ENCODE data around the gene OASL.
"Not testable (repeated sequence)": the region's sequence is repeated elsewhere in the genome, so short reads cannot be mapped to it uniquely, and the experiment has no call there.

Gene OASL

DNA sequence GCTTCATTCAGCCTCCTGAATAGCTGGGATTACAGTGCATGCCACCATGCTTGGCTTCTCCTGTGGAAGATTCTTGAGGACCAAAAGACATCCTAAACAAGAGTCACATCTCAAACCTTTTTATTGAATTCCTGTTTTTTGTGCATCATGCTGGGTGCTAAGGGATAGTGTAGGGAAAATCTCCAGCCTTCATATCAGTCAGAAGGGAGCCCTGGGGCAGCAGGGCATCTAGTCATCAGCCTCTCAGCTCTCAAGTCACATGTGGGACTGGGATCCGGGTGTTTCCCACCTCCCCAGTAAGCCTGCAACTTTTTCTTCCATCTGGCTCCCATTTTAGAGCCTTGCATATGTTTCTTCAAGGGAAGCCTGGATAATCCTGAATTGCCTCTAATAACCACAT lies 25.1 kb upstream of the OASL start:
- no peak overlapping the region for H3K27ac Mint-ChIP-seq
- no peaks in the 10 kb centered on the region for H3K36me3 Mint-ChIP-seq (ENCODE audit: low read depth)
- H3K4me3 Mint-ChIP-seq: no peak overlapping the region
- peaks cover 24% of the 10 kb centered on the region for H3K4me1 Mint-ChIP-seq (ENCODE audit: low read depth)
- no peaks in the 10 kb centered on the region for H3K27me3 Mint-ChIP-seq
- H3K9me3 Mint-ChIP-seq: no peaks in the 10 kb centered on the region

DNA sequence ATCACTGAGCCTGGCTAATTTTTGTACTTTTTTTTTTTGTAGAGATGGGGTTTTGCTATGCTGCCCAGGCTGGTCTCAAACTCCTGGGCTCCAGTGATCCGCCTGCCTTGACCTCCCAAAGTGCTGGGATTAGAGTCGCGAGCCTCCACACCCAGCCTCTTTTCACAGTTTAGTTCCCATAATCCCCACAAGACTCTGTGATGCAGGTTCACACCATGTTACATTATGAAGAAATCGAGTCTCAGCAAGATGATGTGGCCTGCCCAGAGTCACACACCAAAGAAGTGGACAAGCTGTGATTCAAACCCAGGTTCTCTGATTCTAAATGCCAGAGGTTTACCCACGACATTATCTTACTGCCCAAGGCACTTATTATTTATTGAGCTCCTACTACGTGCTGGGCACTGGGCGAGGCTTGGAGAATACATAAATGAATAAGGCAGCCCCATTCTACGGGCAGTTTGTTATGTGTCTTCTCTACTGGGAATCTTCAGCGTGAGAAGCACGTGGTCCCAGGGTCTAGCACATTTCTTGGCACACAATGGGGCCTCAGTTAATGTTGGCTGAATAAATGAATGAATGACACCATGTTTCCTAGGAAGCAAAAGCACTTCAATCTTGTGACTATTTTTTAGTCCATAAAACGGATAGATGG lies 23.5 kb upstream of the OASL start:
- H3K27ac Mint-ChIP-seq: no peak overlapping the region
- H3K4me1 Mint-ChIP-seq (ENCODE audit: low read depth): peaks cover 26% of the 10 kb centered on the region
- H3K4me3 Mint-ChIP-seq: no peak overlapping the region
- H3K9me3 Mint-ChIP-seq: no peaks in the 10 kb centered on the region
- no peaks in the 10 kb centered on the region for H3K36me3 Mint-ChIP-seq (ENCODE audit: low read depth)
- no peaks in the 10 kb centered on the region for H3K27me3 Mint-ChIP-seq

DNA sequence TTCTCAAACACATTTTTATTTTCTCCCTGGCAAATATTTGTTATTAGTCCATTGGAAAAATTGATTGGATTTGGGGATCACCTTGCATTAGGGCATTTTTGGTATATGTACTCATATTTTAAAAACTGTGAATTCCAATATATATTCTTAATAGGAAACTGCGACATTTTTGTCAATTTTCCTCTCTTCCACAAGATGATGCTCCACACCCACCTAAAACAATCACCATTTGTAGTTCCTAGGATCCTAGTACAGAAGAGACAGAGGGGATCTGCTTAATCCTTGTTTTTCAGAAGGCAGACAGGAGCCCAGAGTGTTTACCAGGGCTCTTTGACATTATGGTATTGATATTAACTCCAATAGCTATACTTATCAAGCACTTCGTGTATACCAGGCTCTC lies 22.8 kb upstream of the OASL start:
- no peak overlapping the region for H3K27ac Mint-ChIP-seq
- no peaks in the 10 kb centered on the region for H3K27me3 Mint-ChIP-seq

DNA sequence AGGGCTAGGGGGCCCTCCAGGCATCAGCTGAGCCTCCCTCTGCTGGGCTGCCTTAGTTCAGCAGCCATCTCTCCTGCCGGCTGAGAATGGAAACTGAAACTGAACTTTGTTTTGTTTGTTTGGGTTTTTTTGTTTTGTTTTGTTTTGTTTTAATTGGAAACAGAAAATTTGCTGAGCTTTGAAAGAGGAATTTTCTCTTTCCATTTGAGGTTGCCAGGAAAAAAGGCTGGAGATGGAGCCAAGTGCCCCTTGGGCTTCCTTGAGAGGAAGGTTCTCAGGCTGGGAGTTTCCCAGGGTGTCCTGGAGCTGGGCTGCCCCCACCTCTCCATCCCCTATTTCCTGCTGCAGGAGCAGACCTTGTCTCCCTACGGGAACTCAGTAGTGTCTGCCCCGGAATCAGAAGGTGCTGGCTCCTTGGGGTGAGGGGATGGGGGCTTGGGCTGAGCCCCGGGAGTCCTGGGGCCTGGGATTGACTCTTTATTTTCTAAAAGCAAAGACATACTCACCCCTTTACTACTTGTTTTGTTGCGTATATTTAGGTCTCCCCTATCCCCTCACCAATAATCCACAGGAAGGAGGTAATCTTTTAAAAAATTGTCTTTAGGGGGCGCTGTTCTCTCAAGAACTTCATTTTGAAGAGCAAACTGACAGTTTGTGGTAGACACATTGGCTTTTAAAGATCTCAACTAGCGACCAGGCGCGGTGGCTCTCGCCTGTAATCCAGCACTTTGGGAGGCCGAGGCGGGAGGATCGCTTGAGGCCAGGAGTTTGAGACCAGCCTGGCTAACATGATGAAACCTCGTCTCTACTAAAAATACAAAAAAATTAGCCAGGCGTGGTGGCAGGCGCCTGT lies 21.3 kb upstream of the OASL start:
- Mint-ChIP-seq H3K9me3 (no peaks in the 10 kb centered on the region), H3K27me3 (no peaks in the 10 kb centered on the region), H3K4me3 (peak overlapping the region; percentile 81), H3K36me3 (ENCODE audit: low read depth) (no peaks in the 10 kb centered on the region), H3K27ac (peak overlapping the region; percentile 91), H3K4me1 (ENCODE audit: low read depth) (peaks cover 24% of the 10 kb centered on the region)

More for the DNA sequence above, 22.8 kb upstream of the OASL start:
- Mint-ChIP-seq H3K4me1 (ENCODE audit: low read depth) (peaks cover 26% of the 10 kb centered on the region), H3K4me3 (no peak overlapping the region), H3K36me3 (ENCODE audit: low read depth) (no peaks in the 10 kb centered on the region), H3K9me3 (no peaks in the 10 kb centered on the region)

DNA sequence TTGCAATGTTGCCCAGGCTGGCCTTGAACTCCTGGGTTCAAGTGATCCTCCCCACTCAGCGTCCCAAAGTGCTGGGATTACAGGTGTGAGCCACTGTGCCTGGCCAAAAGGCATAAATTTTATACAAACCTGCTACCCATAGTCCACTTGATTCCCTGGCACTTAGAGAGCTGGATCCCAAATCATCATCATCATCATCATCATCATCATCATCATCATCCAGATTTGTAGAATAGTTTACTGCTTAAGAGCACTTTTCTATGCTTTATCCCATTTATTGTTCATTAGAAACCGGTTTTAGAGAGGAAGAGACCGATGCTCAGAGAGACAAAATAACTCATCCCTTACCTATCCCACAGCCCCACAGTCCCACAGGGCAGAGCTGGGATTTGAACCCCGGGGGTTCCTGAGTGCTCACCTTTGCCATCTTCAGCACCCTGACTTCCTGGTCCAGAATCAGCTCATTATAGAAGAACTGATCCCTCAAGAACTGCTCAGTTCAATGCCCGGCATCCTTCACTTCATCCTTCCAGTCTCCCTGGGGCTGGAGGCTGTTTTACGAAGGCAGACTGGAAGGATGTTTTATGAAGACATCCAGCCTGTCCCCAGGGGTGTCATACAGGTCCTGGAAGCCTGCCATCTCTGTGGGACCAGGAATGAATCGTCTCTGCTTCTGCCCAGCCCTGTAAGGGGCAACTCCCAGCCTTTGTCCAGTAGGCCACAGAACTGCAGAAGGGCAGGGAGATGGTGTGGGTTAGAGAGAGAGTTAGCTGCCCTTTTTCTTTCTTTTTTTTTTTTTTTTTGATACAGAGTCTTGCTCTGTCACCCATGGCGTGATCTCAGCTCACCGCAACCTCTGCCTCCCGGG lies 20.2 kb upstream of the OASL start:
- peak overlapping the region; percentile 91 for H3K27ac Mint-ChIP-seq

DNA sequence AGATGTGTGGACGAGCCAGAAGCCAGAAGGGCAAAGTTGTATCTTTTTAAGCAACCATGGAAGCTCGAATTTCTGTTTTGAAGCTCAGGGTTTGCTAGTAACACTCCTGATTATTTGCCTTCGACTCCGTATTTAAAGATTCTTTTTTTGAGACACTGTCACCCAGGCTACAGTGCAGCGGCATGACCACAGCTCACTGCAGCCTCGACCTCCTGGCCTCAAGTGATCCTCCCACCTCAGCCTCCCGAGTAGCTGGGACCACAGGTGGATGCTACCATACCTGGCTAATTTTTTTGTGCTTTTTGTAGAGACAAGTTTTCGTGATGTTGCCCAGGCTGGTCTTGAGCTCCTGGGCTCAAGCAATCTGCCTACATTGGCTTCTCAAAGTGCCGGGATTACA lies 18.7 kb upstream of the OASL start:
- Mint-ChIP-seq H3K4me3 (no peak overlapping the region), H3K9me3 (no peaks in the 10 kb centered on the region), H3K4me1 (ENCODE audit: low read depth) (peaks cover 16% of the 10 kb centered on the region), H3K27me3 (no peaks in the 10 kb centered on the region), H3K36me3 (ENCODE audit: low read depth) (no peaks in the 10 kb centered on the region), H3K27ac (no peak overlapping the region)

More for the DNA sequence above, 20.2 kb upstream of the OASL start:
- Mint-ChIP-seq H3K36me3 (ENCODE audit: low read depth) (no peaks in the 10 kb centered on the region), H3K4me3 (peak overlapping the region; percentile 81), H3K9me3 (no peaks in the 10 kb centered on the region), H3K4me1 (ENCODE audit: low read depth) (peaks cover 16% of the 10 kb centered on the region), H3K27me3 (no peaks in the 10 kb centered on the region)

DNA sequence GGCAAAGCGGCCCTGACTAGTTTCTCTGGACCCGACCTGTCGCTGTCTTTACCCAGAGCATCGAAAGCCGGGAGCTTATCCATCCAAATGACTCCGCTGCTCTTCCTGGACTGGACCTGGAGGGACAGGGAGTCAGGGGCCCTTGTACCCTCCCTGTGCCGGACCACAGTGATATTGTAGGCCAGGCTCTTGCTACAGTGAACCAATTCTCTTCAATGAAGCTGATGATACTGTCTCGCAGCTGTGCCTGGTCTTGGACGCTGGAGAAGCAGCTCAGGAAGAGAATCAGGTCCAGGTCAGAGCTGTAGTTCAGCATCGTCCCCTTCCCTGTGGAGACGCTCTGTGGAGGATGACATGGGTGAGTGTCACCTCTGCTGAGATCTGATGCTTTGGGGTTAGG lies 14.7 kb upstream of the OASL start:
- no peaks in the 10 kb centered on the region for H3K36me3 Mint-ChIP-seq (ENCODE audit: low read depth)
- H3K27me3 Mint-ChIP-seq: peaks cover 3% of the 10 kb centered on the region
- no peaks in the 10 kb centered on the region for H3K9me3 Mint-ChIP-seq
- no peaks in the 10 kb centered on the region for H3K4me1 Mint-ChIP-seq (ENCODE audit: low read depth)
- H3K4me3 Mint-ChIP-seq: no peak overlapping the region
- H3K27ac Mint-ChIP-seq: no peak overlapping the region

DNA sequence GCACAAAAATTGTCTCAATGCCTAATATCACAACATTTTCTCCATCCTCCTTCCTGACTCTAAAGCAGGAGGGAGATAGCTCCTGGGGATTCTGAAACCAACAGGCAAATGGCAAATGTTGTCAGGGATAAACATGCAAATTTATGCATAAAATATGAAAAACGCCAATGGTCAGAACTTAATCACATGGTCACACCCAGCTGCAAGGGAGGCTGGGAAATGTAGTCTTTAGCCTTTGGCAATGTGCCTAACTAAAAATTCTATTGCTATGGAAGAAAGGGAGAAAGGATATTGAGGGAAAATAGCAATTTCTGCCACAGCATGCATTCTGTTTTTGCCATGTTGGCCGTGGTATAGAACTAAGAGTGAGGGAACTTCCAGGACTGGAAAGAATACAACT lies 11.7 kb upstream of the OASL start:
- Mint-ChIP-seq H3K27me3 (peaks cover 3% of the 10 kb centered on the region), H3K4me1 (ENCODE audit: low read depth) (no peaks in the 10 kb centered on the region), H3K4me3 (no peak overlapping the region), H3K27ac (no peak overlapping the region), H3K9me3 (no peaks in the 10 kb centered on the region), H3K36me3 (ENCODE audit: low read depth) (no peaks in the 10 kb centered on the region)

DNA sequence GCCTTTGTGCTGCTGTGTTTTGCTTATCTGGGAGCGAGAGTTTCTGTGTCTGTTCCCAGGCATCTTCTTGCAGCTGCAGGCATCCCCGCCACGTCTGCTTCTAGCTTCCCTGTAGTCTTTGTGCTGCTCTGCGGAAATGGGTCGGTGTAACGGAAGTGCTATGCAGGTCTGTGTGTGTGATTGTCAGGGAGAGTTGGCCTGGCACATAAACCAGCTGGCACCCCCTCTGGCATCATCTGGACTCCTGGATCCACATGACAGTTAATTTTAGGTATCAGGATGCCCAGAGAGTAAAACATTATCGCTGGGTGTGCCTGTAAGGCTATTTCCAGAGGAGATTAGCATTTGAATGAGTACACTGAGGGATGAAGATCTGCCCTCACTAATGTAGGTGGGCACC lies 9.4 kb upstream of the OASL start:
- Mint-ChIP-seq H3K4me3 (no peak overlapping the region), H3K27me3 (peaks cover 7% of the 10 kb centered on the region), H3K27ac (peak overlapping the region; percentile 54), H3K4me1 (ENCODE audit: low read depth) (no peaks in the 10 kb centered on the region), H3K9me3 (no peaks in the 10 kb centered on the region), H3K36me3 (ENCODE audit: low read depth) (no peaks in the 10 kb centered on the region)

DNA sequence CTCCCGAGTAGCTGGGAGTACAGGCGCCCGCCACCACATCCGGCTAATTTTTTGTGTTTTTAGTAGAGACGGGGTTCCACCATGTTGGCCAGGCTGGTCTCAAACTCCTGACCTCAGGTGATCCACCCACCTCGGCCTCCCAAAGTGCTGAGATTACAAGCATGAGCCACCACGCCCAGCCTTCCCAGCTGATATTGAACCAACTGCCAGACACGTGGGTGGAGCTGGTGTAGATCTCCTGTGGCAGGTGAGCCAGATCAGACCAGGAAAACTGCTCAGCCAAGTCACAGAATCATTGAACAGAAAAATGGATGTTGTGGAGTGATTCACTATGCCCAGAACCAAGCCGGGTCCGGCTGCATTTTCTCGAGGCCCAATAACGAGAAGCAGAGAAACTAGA lies 8.4 kb upstream of the OASL start:
- H3K36me3 Mint-ChIP-seq (ENCODE audit: low read depth); H3K4me1 Mint-ChIP-seq (ENCODE audit: low read depth); H3K4me3 Mint-ChIP-seq: not testable (repeated sequence)

DNA sequence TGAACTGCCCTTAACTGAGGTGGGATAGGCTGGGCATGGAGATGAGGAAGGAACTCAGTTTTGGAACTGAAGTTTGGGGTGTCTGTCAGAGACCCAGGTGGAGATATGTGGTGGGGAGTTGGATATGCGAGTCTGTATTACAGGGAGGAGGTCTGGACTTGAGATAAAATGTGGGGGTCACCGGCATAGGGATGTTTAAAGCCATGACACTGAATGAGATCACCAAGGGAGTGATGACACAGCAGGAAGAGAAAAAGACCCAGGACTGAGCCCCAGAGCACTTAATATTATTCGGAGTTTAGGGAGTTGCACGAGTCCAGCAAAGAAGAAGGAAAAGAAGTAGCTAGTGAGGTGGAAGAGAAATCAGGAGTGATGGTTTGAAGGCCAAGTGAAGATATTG lies 4.0 kb upstream of the OASL start:
- Mint-ChIP-seq H3K4me1 (ENCODE audit: low read depth) (peaks cover 23% of the 10 kb centered on the region), H3K4me3 (no peak overlapping the region), H3K9me3 (no peaks in the 10 kb centered on the region), H3K36me3 (ENCODE audit: low read depth) (no peaks in the 10 kb centered on the region), H3K27ac (no peak overlapping the region), H3K27me3 (peaks cover 18% of the 10 kb centered on the region)

More for the DNA sequence above, 8.4 kb upstream of the OASL start:
- H3K27ac Mint-ChIP-seq, H3K9me3 Mint-ChIP-seq: not testable (repeated sequence)
- H3K27me3 Mint-ChIP-seq: peaks cover 15% of the 10 kb centered on the region

DNA sequence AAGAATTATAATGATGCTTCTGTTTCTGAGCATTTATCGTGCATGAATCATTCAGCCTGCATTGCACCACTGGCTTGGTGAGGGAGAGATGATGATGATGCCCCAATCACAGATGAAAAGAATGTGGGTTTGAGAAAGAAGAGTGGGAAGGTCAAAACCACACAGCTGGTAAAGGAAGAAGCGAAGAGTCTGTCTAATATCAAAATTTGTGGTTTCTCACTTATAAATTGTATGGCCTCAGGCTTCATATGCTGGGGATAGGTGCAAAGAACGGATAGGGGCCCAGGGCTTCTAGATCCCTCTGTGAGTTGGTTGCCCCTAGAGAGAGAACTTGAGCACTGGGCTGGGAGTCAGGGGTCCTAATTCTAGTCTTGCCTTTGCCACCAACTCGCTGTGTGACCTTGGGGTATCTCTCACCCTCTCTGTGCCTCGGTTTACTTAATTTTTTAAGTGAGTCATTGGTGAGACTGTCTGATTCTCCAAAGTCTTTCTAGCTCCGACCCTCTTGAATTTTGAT lies 2.2 kb downstream of the OASL start:
- H3K9me3 Mint-ChIP-seq: no peaks in the 10 kb centered on the region
- peak overlapping the region; percentile 89 for H3K4me3 Mint-ChIP-seq
- peak overlapping the region; percentile 85 for H3K27ac Mint-ChIP-seq
- peaks cover 4% of the 10 kb centered on the region for H3K27me3 Mint-ChIP-seq
- peaks cover 10% of the 10 kb centered on the region for H3K36me3 Mint-ChIP-seq (ENCODE audit: low read depth)
- peaks cover 78% of the 10 kb centered on the region for H3K4me1 Mint-ChIP-seq (ENCODE audit: low read depth)

DNA sequence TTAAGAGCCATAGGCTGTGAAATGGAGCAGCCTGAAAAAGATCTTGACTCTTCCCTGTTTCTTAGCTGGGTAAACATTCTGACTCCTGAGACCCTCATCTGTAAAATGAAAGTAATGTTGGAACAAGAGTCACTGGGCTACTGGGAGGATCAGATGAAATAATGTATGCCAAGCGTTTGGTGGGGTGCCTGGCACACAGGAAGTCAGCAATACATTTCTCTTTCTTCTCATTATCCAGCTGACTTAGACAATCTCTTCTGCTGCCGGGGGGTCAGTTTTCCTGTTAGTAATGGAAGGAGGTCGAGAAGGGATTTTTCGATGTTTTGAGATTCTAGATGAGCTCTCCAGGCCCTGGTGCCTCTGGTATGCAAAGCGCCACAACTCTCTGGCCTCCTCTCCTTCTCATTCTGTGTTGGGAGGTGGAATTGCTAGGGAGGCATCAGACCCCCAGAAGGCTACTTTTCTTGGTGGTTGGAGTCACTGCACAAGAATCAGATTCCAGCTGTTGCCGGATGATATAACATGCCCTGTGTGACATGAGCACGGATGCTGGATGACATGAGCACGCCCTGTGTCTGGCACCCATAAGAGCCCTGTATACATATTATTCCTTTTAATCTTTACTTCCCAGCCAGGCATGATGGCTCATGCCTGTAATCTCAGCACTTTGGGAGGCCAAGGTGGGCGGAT lies 4.3 kb downstream of the OASL start:
- H3K4me1 Mint-ChIP-seq (ENCODE audit: low read depth): peaks cover 71% of the 10 kb centered on the region
- peak overlapping the region; percentile 54 for H3K4me3 Mint-ChIP-seq
- H3K27ac Mint-ChIP-seq: peak overlapping the region; percentile 84
- H3K36me3 Mint-ChIP-seq (ENCODE audit: low read depth): peaks cover 21% of the 10 kb centered on the region
- no peaks in the 10 kb centered on the region for H3K27me3 Mint-ChIP-seq
- H3K9me3 Mint-ChIP-seq: no peaks in the 10 kb centered on the region

DNA sequence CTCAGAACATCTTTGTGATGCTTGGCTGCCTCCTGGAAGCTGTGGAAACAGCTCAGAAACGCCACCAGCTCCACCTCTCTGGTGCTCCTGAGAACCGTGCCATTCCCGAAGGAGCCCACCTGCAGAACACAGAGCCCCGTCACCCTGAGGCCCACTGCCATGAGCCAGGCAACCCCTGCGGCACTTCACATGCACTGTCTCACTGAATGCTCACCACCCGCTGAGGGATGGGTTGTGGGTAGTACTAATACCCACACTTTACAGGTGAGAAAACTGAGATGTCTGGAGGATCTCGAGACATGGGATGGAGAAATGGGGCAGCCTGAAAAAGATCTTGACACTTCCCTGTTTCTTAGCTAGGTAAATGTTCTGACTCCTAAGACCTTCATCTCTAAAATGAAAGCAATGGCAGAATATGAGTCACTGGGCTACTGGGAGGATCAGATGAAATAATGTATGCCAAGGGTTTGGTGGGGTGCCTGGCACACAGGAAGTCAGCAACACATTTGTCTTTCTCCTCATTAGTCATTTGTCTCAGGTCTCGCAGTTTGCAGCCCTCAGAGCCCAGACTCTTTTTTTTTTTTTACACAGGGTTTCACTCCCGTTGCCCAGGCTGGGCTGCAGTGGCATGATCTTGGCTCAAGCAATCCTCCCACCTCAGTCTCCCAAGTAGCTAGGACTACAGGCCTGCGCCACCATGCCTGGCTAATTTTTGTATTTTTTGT lies 5.3 kb downstream of the OASL start:
- Mint-ChIP-seq H3K9me3 (no peaks in the 10 kb centered on the region), H3K4me1 (ENCODE audit: low read depth) (peaks cover 63% of the 10 kb centered on the region), H3K4me3 (peak overlapping the region; percentile 54), H3K27me3 (no peaks in the 10 kb centered on the region), H3K27ac (peak overlapping the region; percentile 84), H3K36me3 (ENCODE audit: low read depth) (peaks cover 21% of the 10 kb centered on the region)

All from stimulated activated naive CD8-positive, alpha-beta T cell treated with anti-CD3 and anti-CD28 coated beads, Interleukin-15, Interleukin-2, amounts not matched to agents 100 ng/mL and 50 ng/mL, for 24 hours (primary cell).